Erythroblast (primary cell): ENCODE results near the gene GLIS2.
"Not testable (repeated sequence)": the region's sequence is repeated elsewhere in the genome, so short reads cannot be mapped to it uniquely, and the experiment has no call there.

Experiments used
- DNase-seq, 2 experiments: peaks; one replicate each; lab custom pipeline; 2025; lab: John Stamatoyannopoulos, UW
- GATA1 ChIP-seq: IDR thresholded peaks from 2 replicates; pipeline ENCODE4 v1.6.1; 2011; ENCODE audit warnings: low read depth, mild to moderate bottlenecking, control low read depth, low read length, moderate library complexity
- POLR2A ChIP-seq: IDR thresholded peaks from 2 replicates; pipeline ENCODE4 v1.6.1; 2011; ENCODE audit warnings: mild to moderate bottlenecking, low read length

Gene GLIS2

GRCh38 chr16:4339455-4339854, 23.6 kb downstream of the GLIS2 start:
- DNase-seq: no peak
- TF ChIP-seq POLR2A: no peak
- no peak for TF ChIP-seq GATA1

GRCh38 chr16:4339909-4340308, 24.0 kb downstream of the GLIS2 start:
- DNase-seq: peak in 1 of 2 experiments; percentile 20

GRCh38 chr16:4340443-4340842, 24.6 kb downstream of the GLIS2 start:
- TF ChIP-seq POLR2A (no peak), GATA1 (no peak)
- no peak for DNase-seq

More at GRCh38 chr16:4339909-4340308, 24.0 kb downstream of the GLIS2 start:
- TF ChIP-seq GATA1 (no peak), POLR2A (no peak)

- no peak for DNase-seq
- TF ChIP-seq GATA1: no peak
- TF ChIP-seq POLR2A: no peak
These were observed 25.4 kb downstream of the GLIS2 start for GRCh38 chr16:4341250-4341649.

GRCh38 chr16:4342866-4343744, 27.2 kb downstream of the GLIS2 start:
- DNase-seq: no peak
- no peak for TF ChIP-seq POLR2A
- no peak for TF ChIP-seq GATA1

GRCh38 chr16:4344300-4344982, 28.6 kb downstream of the GLIS2 start:
- DNase-seq: not testable (repeated sequence)

- TF ChIP-seq GATA1: no peak
- TF ChIP-seq POLR2A: no peak
- peak in 1 of 2 experiments; percentile 39 for DNase-seq
These were observed 29.3 kb downstream of the GLIS2 start for GRCh38 chr16:4344983-4345835.

GRCh38 chr16:4345836-4346781, 30.2 kb downstream of the GLIS2 start:
- DNase-seq: peak; percentile 28 to 51
- TF ChIP-seq POLR2A (no peak), GATA1 (no peak)

GRCh38 chr16:4347010-4347409, 31.1 kb downstream of the GLIS2 start:
- TF ChIP-seq POLR2A (no peak), GATA1 (no peak)
- no peak for DNase-seq

- TF ChIP-seq POLR2A (no peak), GATA1 (no peak)
- peak; percentile 84 to 93 for DNase-seq
These were observed 32.1 kb downstream of the GLIS2 start for GRCh38 chr16:4347765-4348509.

GRCh38 chr16:4349332-4349731, 33.5 kb downstream of the GLIS2 start:
- no peak for TF ChIP-seq POLR2A
- no peak for TF ChIP-seq GATA1
- no peak for DNase-seq

- DNase-seq: no peak
These were observed 34.5 kb downstream of the GLIS2 start for GRCh38 chr16:4350365-4350786.

More at GRCh38 chr16:4350365-4350786, 34.5 kb downstream of the GLIS2 start:
- no peak for TF ChIP-seq POLR2A
- TF ChIP-seq GATA1: no peak
